GM23338 (cell line): ENCODE data around the gene PLXNC1.

ENCODE experiments used
- CREB1 ChIP-seq: fragments of 250-450 bp; sonication (Bioruptor Pico); IDR thresholded peaks from 2 replicates; pipeline ENCODE4 v1.5.0; 2020; ENCODE audit warnings: low read depth, mild to moderate bottlenecking, moderate library complexity
- EZH2 ChIP-seq: fragments of 200-600 bp; sonication (generic); IDR thresholded peaks from one replicate; pipeline ENCODE4 v1.8.0; 2017; ENCODE audit warnings: antibody characterized with exemption, mild to moderate bottlenecking, low read depth; ENCODE audit not compliant: unreplicated experiment
- EZH2phosphoT487 ChIP-seq: fragments of 200-600 bp; sonication (generic); IDR thresholded peaks from one replicate; pipeline ENCODE4 v1.8.1; 2018; ENCODE audit warnings: antibody characterized with exemption; ENCODE audit not compliant: unreplicated experiment
- NANOG ChIP-seq: IDR thresholded peaks from 2 replicates; pipeline ENCODE4 v1.6.1; 2016; ENCODE audit warnings: antibody characterized with exemption, borderline replicate concordance
- POLR2AphosphoS5 ChIP-seq: IDR thresholded peaks from 2 replicates; pipeline ENCODE4 v1.6.1; 2016; ENCODE audit warnings: antibody characterized with exemption, low read depth
- REST ChIP-seq: IDR thresholded peaks from one replicate; pipeline ENCODE4 v1.6.1; 2018; ENCODE audit warnings: antibody characterized with exemption; ENCODE audit not compliant: unreplicated experiment
- ZNF114 ChIP-seq: fragments of 250-450 bp; sonication (Bioruptor Pico); IDR thresholded peaks from 2 replicates; pipeline ENCODE4 v1.5.0; 2020; ENCODE audit warnings: mild to moderate bottlenecking, moderate library complexity
- TF ChIP-seq, protein P1 (sequence below), 2 experiments: fragments of 200-600 bp in 1 of 2; sonication (generic) in 1 of 2; conservative IDR thresholded peaks; 2 replicates each; pipeline versions ENCODE4 v1.5.1 to v1.6.1; 2016 to 2017; ENCODE audit warnings: antibody characterized with exemption in 2 of 2, low read depth in 2 of 2, mild to moderate bottlenecking in 2 of 2, moderate library complexity in 1 of 2

DNA sequence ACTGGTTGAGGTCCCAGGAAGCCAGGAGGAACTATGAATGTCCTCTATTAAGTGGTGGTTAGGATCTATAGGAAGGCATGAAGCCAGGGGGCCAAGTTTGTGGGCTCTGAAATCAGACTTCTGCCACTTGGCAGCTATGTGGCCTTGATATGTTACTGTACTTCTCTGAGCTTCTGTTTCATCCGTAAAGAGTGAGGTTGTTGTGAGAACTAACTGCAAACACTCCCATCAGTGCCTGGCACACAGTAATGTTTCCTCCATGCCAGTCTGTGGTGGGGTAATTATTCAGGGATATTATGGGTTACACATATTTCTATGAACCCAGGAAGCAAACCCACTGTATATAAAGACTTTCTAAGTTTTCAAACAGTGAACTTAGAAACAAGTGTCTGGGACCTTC, 57.4 kb downstream of the PLXNC1 start:
- TF ChIP-seq, protein P1, sequence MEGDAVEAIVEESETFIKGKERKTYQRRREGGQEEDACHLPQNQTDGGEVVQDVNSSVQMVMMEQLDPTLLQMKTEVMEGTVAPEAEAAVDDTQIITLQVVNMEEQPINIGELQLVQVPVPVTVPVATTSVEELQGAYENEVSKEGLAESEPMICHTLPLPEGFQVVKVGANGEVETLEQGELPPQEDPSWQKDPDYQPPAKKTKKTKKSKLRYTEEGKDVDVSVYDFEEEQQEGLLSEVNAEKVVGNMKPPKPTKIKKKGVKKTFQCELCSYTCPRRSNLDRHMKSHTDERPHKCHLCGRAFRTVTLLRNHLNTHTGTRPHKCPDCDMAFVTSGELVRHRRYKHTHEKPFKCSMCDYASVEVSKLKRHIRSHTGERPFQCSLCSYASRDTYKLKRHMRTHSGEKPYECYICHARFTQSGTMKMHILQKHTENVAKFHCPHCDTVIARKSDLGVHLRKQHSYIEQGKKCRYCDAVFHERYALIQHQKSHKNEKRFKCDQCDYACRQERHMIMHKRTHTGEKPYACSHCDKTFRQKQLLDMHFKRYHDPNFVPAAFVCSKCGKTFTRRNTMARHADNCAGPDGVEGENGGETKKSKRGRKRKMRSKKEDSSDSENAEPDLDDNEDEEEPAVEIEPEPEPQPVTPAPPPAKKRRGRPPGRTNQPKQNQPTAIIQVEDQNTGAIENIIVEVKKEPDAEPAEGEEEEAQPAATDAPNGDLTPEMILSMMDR (conservative IDR thresholded peaks at IDR 0.05; ENCODE audit: low read depth in 2 of 2) = no peak
- no peak for TF ChIP-seq REST
- TF ChIP-seq CREB1 = no peak
- no peak for TF ChIP-seq ZNF114 (CRISPR knock-in tag)
- TF ChIP-seq POLR2AphosphoS5 = no peak
- no peak for TF ChIP-seq EZH2
- no peak for TF ChIP-seq EZH2phosphoT487
- TF ChIP-seq NANOG = no peak
